ENCODE results near the gene AK2. TPM values are rescaled to one million over a fixed set of nuclear protein-coding genes. Genes with fewer than 3 reads are reported as not detected.

Gene AK2
- total RNA-seq, 6 donors from 2014 or later: 90.1 to 123 (median 115) TPM

DNA sequence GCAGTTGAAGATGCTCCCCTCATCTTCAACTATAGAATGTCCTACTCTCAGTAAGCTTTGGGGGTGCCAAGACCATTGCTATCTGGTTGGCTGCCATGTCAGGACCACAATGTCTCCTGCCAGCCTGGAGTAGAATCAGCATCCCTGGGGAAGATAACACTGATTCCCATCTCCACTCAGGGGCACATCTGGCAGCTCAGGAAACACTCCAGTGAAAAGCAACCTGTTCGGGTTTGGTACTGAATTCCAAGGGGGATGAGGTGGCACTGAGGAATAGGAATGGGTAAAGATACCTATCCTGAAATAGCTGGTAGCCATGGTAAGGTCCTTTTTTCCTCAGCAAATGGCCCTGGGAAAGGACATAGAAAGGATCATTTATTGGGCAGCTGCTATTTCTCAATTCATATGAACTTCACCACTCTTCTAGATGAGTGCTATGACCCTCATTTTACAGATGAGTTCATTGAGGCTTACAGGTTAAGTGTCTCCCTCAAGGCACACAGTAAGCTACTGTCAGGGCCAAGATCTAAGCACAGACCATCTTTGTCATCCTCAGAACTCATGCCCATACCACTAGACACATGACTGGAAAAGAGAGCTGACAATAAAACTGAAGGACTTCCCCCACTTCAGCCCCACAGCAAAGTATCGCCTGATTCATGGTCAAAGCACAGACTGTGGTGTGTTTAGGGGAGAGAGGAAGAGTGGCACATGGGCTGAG, 31.4 kb downstream of the AK2 start:
- ATAC-seq (ENCODE audit: low FRiP score in 2 of 2): no peak
- WGBS, 2 donors: 58% methylated on average over 2 of the region's 2 CpGs
- Histone ChIP-seq H3K9me3 (no peaks in the 10 kb centered on the region), H3K4me1 (peaks cover 47 to 71% (median 55%) of the 10 kb centered on the region in 4 donors), H3K4me3 (no peak overlapping the region), H3K27me3 (no peaks in the 10 kb centered on the region), H3K27ac (peak overlapping the region in 2 of 4 donors; percentile 16 to 19), H3K36me3 (peaks cover 0 to 10% (median 5%) of the 10 kb centered on the region in 4 donors)
- DNase-seq: no peak
- no peak for TF ChIP-seq EP300 (IDR thresholded peaks at IDR 0.05)
- no peak for TF ChIP-seq POLR2AphosphoS5 (IDR thresholded peaks at IDR 0.05)
- TF ChIP-seq, protein P1, sequence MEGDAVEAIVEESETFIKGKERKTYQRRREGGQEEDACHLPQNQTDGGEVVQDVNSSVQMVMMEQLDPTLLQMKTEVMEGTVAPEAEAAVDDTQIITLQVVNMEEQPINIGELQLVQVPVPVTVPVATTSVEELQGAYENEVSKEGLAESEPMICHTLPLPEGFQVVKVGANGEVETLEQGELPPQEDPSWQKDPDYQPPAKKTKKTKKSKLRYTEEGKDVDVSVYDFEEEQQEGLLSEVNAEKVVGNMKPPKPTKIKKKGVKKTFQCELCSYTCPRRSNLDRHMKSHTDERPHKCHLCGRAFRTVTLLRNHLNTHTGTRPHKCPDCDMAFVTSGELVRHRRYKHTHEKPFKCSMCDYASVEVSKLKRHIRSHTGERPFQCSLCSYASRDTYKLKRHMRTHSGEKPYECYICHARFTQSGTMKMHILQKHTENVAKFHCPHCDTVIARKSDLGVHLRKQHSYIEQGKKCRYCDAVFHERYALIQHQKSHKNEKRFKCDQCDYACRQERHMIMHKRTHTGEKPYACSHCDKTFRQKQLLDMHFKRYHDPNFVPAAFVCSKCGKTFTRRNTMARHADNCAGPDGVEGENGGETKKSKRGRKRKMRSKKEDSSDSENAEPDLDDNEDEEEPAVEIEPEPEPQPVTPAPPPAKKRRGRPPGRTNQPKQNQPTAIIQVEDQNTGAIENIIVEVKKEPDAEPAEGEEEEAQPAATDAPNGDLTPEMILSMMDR (IDR thresholded peaks at IDR 0.05): no peak
- no peak for TF ChIP-seq POLR2A (IDR thresholded peaks at IDR 0.05)

DNA sequence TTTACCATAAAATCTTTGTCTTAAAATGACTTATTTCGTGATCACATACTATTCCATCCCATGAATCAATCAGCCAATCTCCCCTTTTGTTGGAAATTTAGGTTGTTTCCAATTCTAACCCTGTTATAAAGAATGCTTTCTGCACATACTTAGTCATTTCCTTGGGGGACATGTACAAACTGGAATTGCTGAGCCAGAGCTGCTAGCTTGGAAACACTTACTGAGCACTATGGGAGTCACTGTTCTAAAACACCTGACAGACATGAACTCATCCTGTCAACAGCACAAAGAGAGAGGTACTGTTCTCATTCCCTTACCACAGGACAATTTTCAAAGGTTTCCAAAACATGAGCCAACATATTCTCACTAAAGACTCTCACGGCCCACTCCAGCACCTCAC, 32.1 kb downstream of the AK2 start:
- no peak overlapping the region for H3K27ac ChIP-seq
- ATAC-seq (ENCODE audit: low FRiP score in 2 of 2): no peak
- peaks cover 0 to 10% (median 5%) of the 10 kb centered on the region in 4 donors for H3K36me3 ChIP-seq
- 94 to 95% methylated on average over 2 of the region's 2 CpGs for WGBS, 2 donors
- no peaks in the 10 kb centered on the region for H3K9me3 ChIP-seq
- no peak for DNase-seq
- TF ChIP-seq POLR2A (IDR thresholded peaks at IDR 0.05) (no peak), POLR2AphosphoS5 (IDR thresholded peaks at IDR 0.05) (no peak), EP300 (IDR thresholded peaks at IDR 0.05) (no peak)
- TF ChIP-seq, protein P1 (IDR thresholded peaks at IDR 0.05): no peak
- peaks cover 41 to 68% (median 52%) of the 10 kb centered on the region in 4 donors for H3K4me1 ChIP-seq
- H3K27me3 ChIP-seq: no peaks in the 10 kb centered on the region
- no peak overlapping the region for H3K4me3 ChIP-seq

DNA sequence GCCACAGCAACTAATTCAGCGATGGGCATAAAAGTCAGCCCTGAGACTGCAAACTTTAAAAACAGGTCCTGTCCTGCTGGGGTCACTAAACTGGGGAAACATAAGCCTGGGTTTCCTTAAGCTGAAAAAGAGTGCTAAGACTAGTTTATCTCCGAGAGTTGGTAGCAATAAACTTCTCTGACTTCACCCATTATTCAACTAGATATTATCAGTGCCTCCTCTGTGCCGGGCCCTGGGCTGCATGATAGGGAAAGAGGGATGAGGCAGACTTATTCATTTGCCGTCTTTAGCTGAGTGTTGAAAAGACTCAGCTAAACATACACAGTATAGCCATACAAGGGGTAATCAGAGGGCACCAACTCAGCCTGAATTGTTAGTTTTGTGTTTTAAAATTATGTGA, 33.0 kb downstream of the AK2 start:
- H3K36me3 ChIP-seq: peaks cover 0 to 8% (median 4%) of the 10 kb centered on the region in 4 donors
- H3K9me3 ChIP-seq: no peaks in the 10 kb centered on the region
- H3K27ac ChIP-seq: no peak overlapping the region
- H3K4me1 ChIP-seq: peaks cover 36 to 66% (median 50%) of the 10 kb centered on the region in 4 donors
- no peak overlapping the region for H3K4me3 ChIP-seq
- no peaks in the 10 kb centered on the region for H3K27me3 ChIP-seq
- TF ChIP-seq POLR2AphosphoS5 (IDR thresholded peaks at IDR 0.05) (no peak), EP300 (IDR thresholded peaks at IDR 0.05) (no peak), POLR2A (IDR thresholded peaks at IDR 0.05) (no peak)
- TF ChIP-seq, protein P1 (IDR thresholded peaks at IDR 0.05): no peak
- 83 to 88% methylated on average over 3 to 4 of the region's 4 CpGs for WGBS, 2 donors
- DNase-seq (no peak), ATAC-seq (ENCODE audit: low FRiP score in 2 of 2) (no peak)

DNA sequence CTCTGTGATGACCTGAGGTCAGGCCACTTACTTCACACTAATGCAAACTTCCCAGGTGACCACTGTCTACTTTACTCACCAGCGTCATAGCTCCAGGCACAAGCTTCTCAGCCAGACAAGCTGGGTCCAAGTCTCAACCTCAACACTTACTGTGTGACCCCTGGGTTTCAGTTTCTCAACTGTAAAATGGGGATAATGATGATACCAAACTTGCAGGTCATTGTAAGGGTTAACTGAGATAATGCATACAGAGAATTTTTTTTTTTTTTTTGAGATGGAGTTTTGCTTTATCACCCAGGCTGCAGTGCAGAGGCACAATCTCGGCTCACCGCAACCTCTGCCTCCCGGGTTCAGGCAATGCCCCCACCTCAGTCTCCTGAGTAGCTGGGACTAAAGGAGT, 34.7 kb downstream of the AK2 start:
- H3K4me1 ChIP-seq: peaks cover 48 to 66% (median 54%) of the 10 kb centered on the region in 4 donors

More for the DNA sequence above, 34.7 kb downstream of the AK2 start:
- no peak for DNase-seq
- H3K27ac ChIP-seq: no peak overlapping the region
- no peaks in the 10 kb centered on the region for H3K9me3 ChIP-seq
- ATAC-seq (ENCODE audit: low FRiP score in 2 of 2): no peak
- TF ChIP-seq POLR2AphosphoS5 (IDR thresholded peaks at IDR 0.05) (no peak), POLR2A (IDR thresholded peaks at IDR 0.05) (no peak)
- TF ChIP-seq, protein P1 (IDR thresholded peaks at IDR 0.05): no peak
- 92 to 94% methylated on average over 4 of the region's 4 CpGs for WGBS, 2 donors
- H3K27me3 ChIP-seq: no peaks in the 10 kb centered on the region
- H3K4me3 ChIP-seq: no peak overlapping the region
- no peaks in the 10 kb centered on the region for H3K36me3 ChIP-seq

Measured in upper lobe of left lung (tissue), 6 donors.